Adrenal gland (tissue), 5 donors: ENCODE measurements around the gene IL20RA.

ENCODE experiments used
- CTCF ChIP-seq, 6 experiments: fragments of 450-650 bp in 4 of 6; fragments of 200-600 bp in 2 of 6; sonication (generic) in 1 of 6; IDR thresholded peaks; 1 replicate in 5 of 6; 2 replicates in 1 of 6; pipeline versions ENCODE4 v1.5.1 to v1.8.0; 2016 to 2021; ENCODE audit warnings: antibody characterized with exemption in 6 of 6, mild to moderate bottlenecking in 2 of 6, moderate library complexity in 1 of 6
- POLR2A ChIP-seq, 2 donors: fragments of 450-650 bp; IDR thresholded peaks; one replicate each; pipeline ENCODE4 v1.6.1; 2017; ENCODE audit warnings: antibody characterized with exemption in 2 of 2, mild to moderate bottlenecking in 2 of 2, moderate library complexity in 1 of 2
- donor health status: DM: no; HTN: no; CAD: no.

GRCh38 chr6:137056121-137056880, 11.5 kb upstream of the IL20RA start:
- no peak for TF ChIP-seq CTCF (IDR thresholded peaks at IDR 0.05)
- TF ChIP-seq POLR2A (IDR thresholded peaks at IDR 0.05) = no peak
